ENCODE data around the gene ZNF678. TPM values are rescaled to one million over a fixed set of nuclear protein-coding genes. Genes with fewer than 3 reads are reported as not detected.
A peak's percentile ranks its signal among the peaks of the same experiment; 100 is the strongest.

Gene ZNF678
- total RNA-seq, 4 donors from 2014 or later: 4.3 to 10.0 (median 6.3) TPM

DNA sequence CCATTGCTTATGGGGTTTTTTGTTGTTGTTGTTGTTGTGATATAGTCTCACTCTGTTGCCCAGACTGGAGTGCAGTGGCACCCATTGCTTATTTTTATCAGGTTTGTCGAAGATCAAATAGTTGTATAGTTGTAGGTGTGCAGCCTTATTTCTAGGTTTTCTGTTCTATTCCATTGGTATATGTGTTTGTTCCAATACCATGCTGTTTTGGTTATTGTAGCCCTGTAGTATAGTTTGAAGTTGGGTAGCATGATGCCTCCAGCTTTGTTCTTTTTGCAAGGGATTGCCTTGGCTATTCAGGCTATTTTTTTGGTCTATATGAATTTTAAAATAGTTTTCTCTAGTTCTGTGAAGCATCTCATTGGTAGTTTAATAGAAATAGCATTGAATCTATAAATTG, 11.6 kb downstream of the ZNF678 start:
- H3K4me1 ChIP-seq: peaks cover 0 to 3% (median 0%) of the 10 kb centered on the region in 3 donors
- H3K9me3 ChIP-seq: no peaks in the 10 kb centered on the region
- no peaks in the 10 kb centered on the region for H3K27me3 ChIP-seq
- no peak overlapping the region for H3K27ac ChIP-seq
- H3K4me3 ChIP-seq: no peak overlapping the region
- no peak for ATAC-seq
- TF ChIP-seq, protein P1, sequence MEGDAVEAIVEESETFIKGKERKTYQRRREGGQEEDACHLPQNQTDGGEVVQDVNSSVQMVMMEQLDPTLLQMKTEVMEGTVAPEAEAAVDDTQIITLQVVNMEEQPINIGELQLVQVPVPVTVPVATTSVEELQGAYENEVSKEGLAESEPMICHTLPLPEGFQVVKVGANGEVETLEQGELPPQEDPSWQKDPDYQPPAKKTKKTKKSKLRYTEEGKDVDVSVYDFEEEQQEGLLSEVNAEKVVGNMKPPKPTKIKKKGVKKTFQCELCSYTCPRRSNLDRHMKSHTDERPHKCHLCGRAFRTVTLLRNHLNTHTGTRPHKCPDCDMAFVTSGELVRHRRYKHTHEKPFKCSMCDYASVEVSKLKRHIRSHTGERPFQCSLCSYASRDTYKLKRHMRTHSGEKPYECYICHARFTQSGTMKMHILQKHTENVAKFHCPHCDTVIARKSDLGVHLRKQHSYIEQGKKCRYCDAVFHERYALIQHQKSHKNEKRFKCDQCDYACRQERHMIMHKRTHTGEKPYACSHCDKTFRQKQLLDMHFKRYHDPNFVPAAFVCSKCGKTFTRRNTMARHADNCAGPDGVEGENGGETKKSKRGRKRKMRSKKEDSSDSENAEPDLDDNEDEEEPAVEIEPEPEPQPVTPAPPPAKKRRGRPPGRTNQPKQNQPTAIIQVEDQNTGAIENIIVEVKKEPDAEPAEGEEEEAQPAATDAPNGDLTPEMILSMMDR (IDR thresholded peaks at IDR 0.05): no peak
- TF ChIP-seq POLR2A (IDR thresholded peaks at IDR 0.05) (no peak), POLR2AphosphoS5 (IDR thresholded peaks at IDR 0.05) (no peak)
- no peaks in the 10 kb centered on the region for H3K36me3 ChIP-seq
- 83 to 100% methylated on average over 1 of the region's 1 CpG for WGBS, 2 donors (ENCODE audit: low coverage in 1 of 2)

DNA sequence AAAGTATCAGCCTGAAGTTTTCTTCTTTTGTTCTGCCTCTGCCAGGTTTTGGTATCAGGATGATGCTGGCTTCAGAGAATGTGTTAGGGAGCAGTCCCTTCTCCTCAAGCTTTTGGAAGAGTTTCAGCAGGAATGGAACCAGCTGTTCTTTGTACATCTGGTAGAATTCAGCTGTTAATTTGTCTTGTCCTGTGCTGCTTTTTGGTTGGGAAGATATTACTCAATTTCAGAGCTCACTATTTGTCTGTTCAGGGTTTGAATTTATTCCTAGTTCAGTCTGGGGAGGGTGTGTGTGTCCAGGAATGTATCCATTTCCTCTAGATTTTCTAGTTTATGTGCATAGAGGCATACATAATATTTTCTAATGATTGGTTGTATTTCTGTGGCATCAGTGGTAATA, 12.8 kb downstream of the ZNF678 start:
- Histone ChIP-seq H3K36me3 (no peaks in the 10 kb centered on the region), H3K9me3 (no peaks in the 10 kb centered on the region), H3K4me3 (no peak overlapping the region), H3K27ac (no peak overlapping the region), H3K27me3 (no peaks in the 10 kb centered on the region), H3K4me1 (peaks cover 0 to 3% (median 0%) of the 10 kb centered on the region in 3 donors)
- ATAC-seq: peak; percentile 58
- TF ChIP-seq POLR2AphosphoS5 (IDR thresholded peaks at IDR 0.05) (peak; percentile 60), EP300 (IDR thresholded peaks at IDR 0.05) (no peak), POLR2A (IDR thresholded peaks at IDR 0.05) (no peak)
- TF ChIP-seq, protein P1 (IDR thresholded peaks at IDR 0.05): no peak

DNA sequence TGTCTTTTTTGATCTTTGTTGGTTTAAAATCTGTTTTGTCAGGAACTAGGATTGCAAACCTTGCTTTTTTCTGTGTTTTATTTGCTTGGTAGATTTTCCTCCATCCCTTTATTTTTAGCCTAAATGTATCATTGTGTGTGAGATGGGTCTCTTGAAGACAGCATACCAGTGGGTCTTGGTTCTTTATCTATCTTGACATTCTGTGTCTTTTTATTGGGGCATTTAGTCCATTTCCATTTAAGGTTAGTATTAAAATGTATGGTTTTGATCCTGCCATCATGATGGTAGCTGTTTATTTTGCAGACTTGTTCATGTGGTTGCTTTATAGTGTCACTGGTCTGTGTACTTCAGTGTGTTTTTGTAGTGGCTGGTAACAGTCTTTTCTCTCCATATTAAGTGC, 14.1 kb downstream of the ZNF678 start:
- no peaks in the 10 kb centered on the region for H3K27me3 ChIP-seq
- no peak for ATAC-seq
- TF ChIP-seq, protein P1 (IDR thresholded peaks at IDR 0.05): no peak
- TF ChIP-seq POLR2A (IDR thresholded peaks at IDR 0.05) (no peak), EP300 (IDR thresholded peaks at IDR 0.05) (no peak), POLR2AphosphoS5 (IDR thresholded peaks at IDR 0.05) (no peak)
- no peak overlapping the region for H3K27ac ChIP-seq
- peaks cover 0 to 3% (median 0%) of the 10 kb centered on the region in 3 donors for H3K4me1 ChIP-seq
- H3K9me3 ChIP-seq: no peaks in the 10 kb centered on the region
- no peak overlapping the region for H3K4me3 ChIP-seq
- no peaks in the 10 kb centered on the region for H3K36me3 ChIP-seq

DNA sequence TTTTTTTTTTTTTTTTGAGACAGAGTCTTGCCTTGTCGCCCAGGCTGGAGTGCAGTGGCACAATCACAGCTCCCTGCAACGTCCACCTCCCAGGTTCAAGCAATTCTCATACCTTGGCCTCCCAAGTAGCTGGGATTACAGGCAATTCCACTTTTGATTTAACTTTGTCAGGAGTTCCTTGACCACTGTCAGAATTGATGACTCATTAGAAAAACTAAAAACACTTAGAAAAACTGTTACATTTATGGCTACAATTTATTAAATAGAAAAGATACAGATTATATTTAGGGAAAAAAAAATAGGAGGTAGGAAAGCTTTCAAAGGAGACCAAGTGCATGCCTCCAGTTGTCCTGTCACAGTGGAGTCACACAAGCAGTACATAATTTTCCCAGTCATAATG, 20.0 kb downstream of the ZNF678 start:
- no peak overlapping the region for H3K4me3 ChIP-seq
- no peaks in the 10 kb centered on the region for H3K36me3 ChIP-seq
- WGBS, 2 donors (ENCODE audit: low coverage in 1 of 2): 92 to 100% methylated on average over 2 of the region's 2 CpGs
- TF ChIP-seq, protein P1 (IDR thresholded peaks at IDR 0.05): no peak
- no peak overlapping the region for H3K27ac ChIP-seq
- H3K9me3 ChIP-seq: peaks cover 0 to 9% (median 0%) of the 10 kb centered on the region in 3 donors
- no peak for ATAC-seq
- no peaks in the 10 kb centered on the region for H3K4me1 ChIP-seq
- no peaks in the 10 kb centered on the region for H3K27me3 ChIP-seq

DNA sequence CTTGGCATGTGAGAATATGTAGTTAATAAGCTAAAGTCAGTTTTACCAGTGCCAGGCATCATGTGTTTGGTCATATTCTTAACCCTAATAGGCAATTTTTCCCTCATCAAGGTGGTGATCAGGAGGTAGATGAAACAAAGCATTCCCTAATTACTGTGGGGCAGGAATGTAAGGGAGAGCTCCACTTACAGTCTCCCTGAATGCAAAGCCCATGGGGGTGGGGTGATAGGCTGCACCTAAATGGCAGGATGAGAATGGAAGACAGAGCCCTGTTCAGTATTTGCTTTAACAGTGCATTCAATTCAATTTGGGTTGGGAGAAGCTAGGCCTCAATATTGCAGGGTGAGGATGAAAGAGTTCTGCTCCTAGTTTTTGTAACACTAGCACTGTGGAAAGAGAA, 23.4 kb downstream of the ZNF678 start:
- Histone ChIP-seq H3K9me3 (peaks cover 0 to 22% (median 0%) of the 10 kb centered on the region in 3 donors), H3K36me3 (peaks cover 0 to 8% of the 10 kb centered on the region in 2 donors), H3K4me3 (no peak overlapping the region), H3K4me1 (no peaks in the 10 kb centered on the region), H3K27me3 (no peaks in the 10 kb centered on the region), H3K27ac (no peak overlapping the region)
- ATAC-seq: no peak
- TF ChIP-seq POLR2AphosphoS5 (IDR thresholded peaks at IDR 0.05) (no peak), POLR2A (IDR thresholded peaks at IDR 0.05) (no peak), EP300 (IDR thresholded peaks at IDR 0.05) (no peak)
- TF ChIP-seq, protein P1 (IDR thresholded peaks at IDR 0.05): no peak

All from gastroesophageal sphincter (tissue), 4 donors.